ENCODE measurements around the gene PTPN4.
"Not testable (repeated sequence)": the region's sequence is repeated elsewhere in the genome, so short reads cannot be mapped to it uniquely, and the experiment has no call there.

The PTPN4 gene

DNA sequence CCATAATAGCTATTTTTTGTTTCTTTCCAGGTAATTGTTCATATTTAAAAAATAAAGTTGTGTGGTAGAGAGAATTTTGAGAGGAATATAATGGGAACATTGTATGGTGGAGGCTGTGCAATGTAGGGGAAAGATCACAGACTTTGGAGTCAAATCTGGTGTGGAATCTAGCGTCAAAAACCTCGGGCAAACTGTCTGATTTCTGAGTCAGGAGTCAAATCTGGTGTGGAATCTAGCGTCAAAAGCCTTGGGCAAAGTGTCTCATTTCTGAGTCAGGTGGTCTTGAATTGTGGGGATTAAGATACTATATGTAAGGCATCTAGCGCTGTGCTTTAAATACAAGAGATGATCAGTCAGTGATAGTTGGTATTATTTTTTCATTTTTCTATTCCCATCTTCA, 5.1 kb downstream of the PTPN4 start:
- DNase-seq (ENCODE audit: low read depth in 2 of 2), result no peak

DNA sequence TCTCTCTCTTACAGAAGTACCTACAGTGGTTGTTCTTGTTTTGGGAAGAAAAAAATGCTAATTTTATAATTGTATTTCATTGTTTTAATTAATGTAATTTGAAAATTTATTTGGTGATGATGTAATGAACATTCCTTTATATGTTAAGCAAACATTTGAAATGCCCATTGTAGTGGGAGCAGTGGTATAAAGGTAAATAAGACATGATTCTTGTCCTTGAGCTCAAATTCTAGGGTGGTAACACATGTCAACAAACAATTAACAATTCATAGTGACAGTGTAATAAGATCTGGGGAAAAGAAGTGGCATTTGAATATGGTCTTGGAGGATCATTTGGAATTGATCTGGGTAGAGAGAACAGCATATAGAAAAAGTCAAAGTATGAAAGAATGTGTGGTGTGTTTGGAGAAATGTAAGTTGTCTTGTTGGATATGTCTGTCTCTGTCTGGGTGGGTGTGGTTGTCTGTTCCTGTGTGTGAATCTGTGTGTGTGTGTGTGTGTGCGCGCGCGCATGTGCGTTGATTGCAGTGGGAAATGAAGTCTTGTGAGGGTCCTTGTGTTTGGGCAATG, 5.8 kb downstream of the PTPN4 start:
- no peak for DNase-seq (ENCODE audit: low read depth in 2 of 2)

DNA sequence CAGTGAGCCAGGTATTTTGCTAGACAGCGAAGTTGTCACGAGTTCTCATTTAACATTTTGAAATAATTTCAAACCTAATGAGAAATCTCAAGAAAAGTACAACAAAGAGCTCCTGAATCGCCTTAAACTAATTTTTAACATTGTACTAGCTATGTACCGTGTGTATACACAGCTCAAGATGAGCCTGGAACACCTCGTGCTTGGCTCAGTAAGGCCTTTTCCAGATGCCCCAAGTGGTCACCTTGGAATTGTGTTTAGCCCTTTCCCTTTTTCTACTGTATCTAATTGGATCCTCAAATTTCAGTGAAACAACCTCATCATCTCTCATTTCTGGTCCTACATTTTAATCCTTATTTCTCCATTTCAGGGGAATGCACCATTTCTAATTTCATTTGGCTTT, 7.2 kb downstream of the PTPN4 start:
- DNase-seq (ENCODE audit: low read depth in 2 of 2), result no peak

DNA sequence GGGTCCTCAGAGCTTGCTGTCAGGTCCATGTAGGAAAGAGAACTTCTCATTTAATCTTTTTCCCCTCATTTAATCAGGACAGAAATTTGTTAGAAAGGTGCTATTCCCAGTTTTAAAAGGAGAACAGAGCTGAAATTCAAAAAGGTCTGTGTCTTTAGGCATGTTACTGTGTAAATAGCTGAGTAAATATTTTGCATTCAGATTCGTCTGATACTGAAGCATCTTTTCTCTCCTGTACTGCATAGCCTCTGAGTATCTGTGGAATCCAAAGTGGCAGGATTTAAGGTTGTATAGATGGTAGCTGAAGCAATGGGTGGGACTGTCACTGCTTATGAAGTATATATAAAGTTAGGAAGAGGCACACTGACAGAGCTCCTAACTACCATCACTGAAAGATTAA, 9.0 kb downstream of the PTPN4 start:
- DNase-seq (ENCODE audit: low read depth in 2 of 2), result no peak

DNA sequence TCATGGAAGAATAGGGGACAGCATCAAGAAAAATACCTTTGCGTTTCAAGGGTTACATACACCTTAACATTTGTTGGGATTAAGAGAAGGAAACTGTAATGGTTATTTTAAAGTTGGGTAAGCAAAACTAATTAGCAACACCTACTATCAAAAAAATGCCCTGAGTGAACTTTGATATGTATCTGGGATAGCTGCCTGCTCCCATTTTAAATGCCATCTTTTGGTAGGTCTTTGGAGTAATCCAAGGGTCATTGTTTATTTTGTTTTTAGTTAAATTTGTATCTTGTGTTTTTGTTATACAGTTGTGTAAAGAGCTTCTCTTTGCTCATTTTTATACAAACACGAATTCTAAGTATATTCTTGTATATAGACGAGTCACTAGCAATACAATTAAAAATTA, 9.9 kb downstream of the PTPN4 start:
- DNase-seq (ENCODE audit: low read depth in 2 of 2), result no peak

DNA sequence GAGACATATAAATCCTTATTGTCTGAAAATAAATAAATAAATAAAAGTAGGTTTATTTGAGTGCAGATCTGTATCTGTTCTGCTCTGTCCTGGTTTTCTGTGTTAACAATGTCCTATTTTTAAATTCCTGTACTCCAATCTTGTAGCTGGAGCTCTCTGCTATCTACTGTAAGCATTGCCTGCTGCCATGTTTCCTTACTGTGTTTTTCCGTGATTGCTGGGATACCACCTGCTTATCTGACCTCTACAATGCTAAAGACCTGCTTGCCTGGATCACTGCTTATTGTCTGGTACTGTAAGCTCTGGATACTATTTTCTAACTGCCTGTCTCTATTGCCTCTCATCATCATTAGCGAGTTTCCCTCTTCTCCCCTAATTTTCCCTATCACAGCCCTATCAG, 11.6 kb downstream of the PTPN4 start:
- DNase-seq (ENCODE audit: low read depth in 2 of 2), result no peak

DNA sequence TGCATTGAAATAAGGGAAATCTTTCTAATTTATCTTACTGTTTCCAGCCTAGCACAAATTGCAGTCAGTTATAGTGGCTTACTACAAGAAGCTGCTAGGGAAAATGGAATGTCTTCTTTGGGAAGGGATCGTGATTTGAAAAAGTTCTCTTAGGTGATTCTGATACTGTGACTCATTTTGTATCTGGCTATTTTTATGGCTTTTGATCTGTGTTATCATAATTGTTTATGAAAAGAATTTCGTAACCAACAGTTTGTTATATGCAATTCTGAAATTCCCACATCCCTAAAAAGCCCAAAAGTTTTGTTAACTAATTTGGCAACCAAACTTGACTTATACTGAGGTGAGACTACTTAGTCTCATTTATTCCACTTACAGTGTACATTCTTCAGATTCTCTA, 12.4 kb downstream of the PTPN4 start:
- DNase-seq (ENCODE audit: low read depth in 2 of 2), result no peak

DNA sequence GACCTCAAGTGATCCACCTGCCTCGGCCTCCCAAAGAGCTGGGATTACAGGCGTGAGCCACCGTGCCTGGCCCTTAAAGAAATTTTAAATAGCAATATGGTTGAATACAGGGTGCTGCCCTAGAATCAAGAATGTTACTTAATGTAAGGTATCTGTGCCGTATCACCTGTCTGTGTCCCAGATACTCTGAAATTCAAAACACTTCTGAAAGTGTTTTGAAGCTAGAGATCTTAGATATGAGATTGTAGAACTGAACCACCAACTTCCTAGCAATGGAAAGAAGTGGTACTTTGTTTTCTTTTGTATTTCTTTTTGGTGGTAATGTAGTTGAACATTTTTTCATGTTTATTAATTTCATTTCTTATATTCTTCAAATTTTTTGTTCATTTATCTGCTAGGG, 13.0 kb downstream of the PTPN4 start:
- no peak for DNase-seq (ENCODE audit: low read depth in 2 of 2)

DNA sequence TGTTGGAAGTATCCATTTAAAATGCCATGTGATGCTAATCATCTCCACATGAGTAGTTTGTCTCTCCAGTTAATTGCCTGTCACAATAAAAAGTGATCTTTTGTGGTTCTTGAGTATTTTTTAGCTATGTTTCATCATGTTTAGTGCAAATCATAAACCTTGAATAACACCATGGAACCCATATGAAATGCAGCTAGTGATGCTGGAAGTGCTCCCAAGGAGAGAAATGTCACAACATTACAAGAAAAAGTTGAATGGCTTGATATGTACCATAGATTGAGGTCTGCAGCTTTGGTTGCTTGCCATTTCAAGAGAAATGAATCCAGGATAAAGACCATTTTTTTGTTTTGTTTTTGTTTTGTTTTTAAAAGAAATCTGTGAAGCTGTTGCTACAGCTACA, 14.3 kb downstream of the PTPN4 start:
- DNase-seq (ENCODE audit: low read depth in 2 of 2), result no peak

DNA sequence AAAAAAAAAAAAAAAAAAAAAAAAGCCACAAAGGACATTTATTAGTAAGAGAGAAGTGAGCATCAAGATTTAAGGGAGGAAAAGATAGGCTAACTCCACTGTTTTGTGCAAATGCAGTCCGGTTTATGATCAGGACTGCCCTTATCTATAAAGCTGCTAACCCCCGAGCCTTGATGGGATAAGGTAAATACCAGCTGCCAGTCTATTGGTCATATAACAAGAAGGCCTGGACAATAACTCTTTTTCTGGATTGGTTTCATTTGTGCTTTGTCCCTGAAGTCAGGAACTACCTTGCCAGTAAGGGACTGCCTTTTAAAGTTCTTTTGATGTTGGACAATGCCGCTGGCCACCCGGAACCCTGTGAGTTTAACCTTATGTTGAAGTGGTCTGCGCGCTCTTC, 15.4 kb downstream of the PTPN4 start:
- DNase-seq (ENCODE audit: low read depth in 2 of 2), result no peak

DNA sequence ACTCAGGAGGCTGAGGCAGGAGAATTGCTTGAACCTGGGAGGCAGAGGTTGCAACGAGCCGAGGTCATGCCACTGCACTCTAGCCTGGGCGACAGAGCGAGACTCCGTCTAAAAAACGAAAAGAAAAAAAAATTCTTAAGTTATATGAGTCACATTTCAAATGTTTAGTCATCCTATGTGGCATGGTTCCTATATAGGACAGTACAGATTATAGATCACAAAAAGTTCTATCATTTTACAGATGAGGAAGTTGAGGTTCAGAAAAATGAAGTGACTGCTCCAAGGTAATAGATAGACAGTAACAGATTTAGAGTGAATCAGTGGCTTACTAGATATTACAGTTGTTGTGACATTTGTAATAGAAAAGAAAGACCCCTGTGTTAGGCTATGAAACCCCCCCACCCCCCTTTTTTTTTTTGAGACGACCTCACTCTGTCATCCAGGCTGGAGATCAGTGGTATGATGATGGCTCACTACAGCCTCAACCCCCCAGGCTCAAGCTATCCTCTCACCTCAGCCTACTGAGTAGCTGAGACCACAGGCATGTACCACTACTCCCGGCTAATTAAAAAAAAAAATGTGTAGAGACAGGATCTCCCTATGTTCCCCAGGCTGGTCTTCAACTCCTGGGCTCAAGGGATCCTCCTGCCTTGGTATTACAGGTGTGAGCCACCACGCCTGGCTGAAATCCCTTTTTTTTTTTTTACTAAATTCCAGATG, 22.7 kb downstream of the PTPN4 start:
- no peak for DNase-seq (ENCODE audit: low read depth in 2 of 2)

DNA sequence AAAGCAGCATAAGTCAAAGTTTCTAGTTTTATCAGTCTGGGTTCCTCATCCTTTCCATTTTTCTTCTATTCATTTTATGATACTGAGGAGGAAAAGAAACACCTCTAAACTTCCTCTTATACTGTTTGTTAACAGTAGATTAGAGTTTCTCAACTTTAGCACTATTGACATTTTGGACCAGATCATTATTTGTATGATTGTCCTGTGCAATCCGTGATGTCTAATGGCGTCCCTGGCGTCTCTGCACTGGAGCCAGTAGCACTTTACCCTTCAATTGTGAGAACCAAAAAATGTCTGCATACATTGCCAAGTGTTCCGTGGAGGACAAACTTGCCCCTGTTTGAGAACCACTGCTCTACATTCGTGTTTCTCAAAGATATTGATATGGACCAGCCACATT, 25.2 kb downstream of the PTPN4 start:
- no peak for DNase-seq (ENCODE audit: low read depth in 2 of 2)

DNA sequence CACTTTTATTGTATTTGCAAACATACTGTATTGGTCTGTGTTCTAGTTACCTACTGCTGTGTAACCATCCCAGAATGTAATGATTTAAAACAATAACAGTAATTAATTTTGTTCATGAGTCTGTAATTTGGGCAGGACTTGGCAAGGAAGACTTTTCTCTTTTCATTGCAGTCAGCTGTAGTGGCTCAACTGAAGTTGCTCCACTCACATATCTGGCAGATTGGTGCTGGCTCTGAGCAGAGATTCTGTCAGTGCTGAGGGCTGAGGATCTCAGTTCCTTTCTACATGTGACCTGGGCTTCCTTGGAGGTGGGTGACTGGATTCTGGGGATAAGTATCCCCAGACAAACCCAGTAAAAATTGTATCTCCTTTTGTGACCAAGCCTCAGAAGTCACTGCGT, 26.6 kb downstream of the PTPN4 start:
- DNase-seq (ENCODE audit: low read depth in 2 of 2), result no peak

DNA sequence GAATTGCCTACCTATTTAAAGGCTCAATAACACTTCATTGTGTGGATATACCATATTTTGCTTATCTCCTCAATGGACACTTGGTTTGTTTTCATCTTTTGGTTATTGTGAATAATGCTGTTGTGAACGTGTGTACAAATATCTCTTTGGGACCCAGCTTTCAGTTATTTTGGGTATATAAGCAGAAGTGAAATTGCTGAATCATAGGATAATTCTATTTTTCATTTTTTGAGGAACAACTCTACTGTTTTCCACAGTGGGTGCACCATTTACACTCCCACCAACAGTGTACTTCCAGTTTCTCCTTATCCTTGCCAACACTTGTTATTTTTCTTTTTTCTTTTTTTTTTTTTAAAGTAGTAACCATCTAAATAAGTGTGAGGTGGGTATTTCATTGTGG, 29.0 kb downstream of the PTPN4 start:
- no peak for DNase-seq (ENCODE audit: low read depth in 2 of 2)

DNA sequence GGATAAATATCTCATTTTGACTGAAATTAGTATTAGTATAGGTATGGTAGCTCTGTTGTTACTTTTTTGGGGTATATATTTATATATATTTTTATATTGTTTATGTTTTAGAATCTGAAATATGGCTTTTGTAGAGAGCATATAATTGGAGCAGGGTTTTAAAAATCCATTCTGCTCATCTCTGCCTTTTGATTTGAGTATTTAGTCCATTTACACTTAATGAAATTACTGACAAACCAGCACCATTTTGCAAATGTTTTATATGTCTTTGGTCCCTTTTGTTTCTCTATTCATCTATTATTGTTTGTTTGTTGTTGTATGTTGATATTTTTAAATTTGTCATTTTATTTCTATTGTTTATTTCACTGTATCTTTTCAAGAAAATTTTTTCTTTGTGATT, 30.7 kb downstream of the PTPN4 start:
- DNase-seq (ENCODE audit: low read depth in 2 of 2), result no peak

DNA sequence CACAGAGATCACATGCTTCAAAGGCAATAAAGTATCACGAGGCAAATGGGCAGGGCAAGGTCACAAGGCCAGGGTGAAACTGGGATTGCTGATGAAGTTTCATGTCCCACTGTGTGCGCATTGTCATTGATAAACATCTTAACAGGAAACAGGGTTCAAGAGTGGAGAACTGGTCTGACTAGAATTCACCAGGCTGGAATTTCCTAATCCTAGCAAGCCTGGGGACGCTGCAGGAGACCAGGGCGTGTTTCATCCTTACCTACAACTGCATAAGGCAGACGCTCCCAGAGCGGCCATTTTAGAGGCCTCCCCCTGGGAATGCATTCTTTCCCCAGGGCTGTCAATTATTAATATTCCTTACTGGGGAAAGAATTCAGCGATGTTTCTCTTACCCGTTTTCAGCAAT, 33.2 kb downstream of the PTPN4 start:
- no peak for DNase-seq (ENCODE audit: low read depth in 2 of 2)

DNA sequence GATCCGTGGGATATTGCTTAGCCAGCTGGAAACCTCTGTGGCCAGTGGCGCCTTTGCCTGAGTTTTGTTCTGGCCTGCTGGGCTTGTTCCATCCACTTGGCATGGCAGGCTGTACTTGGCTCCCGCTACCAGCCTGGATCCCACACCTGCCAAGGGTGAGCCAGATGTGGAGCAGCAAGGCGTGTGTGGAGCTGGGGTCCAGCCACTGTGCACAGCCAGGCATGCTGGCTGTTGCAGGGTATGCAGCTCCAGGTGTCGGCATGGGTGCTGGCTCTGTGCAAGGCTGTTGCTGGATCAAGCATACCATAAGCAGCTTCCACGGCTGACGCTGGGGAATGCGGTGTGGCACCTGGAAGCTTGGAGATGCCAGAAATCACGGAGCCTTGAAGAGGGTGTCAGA, 34.5 kb downstream of the PTPN4 start:
- no peak for DNase-seq (ENCODE audit: low read depth in 2 of 2)

DNA sequence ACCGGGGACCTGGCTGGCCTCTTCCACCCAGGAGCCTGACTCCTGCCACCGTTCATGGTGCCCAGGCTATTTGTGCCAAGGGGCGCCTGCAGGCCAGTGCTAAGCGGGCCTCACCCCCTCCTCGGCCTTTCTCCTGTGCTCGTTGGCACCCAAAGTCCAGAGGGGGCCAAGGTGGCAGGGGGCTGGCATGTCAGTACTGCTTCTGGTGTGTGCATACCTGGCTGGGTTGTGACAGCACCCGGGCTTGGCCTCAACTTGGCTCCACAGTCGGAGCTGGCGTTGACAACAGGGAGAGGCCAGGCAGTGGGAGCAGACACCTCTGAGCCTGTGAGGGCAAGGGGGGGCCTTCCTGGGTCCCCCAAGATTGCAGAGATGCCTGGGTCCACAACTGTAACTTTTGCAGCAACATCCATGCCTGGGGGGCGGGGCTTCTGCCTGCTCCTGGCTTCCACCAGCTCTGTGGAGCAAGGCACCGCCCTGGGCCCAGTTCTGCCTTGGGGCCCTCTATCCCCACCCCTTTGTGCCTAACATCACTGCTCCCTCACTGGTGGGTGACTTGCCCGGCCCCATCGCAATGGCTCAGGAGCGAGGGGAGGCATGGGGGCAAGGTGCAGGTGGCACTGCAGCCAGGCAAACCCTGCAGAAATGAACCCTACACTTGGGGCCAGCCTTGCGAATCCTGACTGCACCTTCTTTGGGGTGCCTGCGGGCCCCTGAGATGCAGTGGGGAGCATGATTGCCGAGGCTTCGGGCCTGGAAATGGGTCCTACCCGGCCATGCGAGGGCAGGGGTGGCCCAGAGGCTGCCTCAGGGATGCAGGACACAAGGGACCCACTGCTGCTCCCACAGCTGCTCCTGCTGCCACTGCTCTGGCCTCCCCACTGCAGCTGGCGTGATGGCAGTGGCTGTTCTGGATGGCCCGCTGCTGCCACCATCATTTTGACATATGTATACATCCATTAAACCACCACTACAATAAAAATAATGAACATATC, 35.9 kb downstream of the PTPN4 start:
- DNase-seq (ENCODE audit: low read depth in 2 of 2), result no peak

DNA sequence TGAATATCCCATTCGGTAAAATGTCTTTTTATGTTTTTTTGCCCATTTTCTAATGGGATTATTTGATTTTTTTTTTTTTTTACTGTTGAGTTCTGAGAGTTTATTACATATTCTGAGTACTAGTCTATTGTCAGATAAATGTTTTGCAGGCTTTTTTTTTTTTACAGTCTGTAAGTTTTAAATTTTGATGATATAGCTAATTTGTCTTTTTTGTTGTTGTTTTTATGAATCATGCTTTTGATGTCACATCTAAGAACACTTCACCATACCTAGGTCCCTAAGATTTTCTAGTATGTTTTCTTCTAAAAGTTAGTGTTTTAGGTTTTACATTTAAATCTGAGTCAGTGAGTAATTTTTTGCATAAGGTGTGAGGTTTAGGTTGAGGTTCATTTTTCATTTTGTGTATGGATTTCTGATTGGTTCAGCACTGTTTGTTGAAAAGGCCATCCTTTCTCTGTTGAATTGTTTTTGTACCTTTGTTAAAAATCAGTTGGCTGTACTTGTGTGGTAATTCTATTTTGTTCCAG, 40.7 kb downstream of the PTPN4 start:
- no peak for DNase-seq (ENCODE audit: low read depth in 2 of 2)

DNA sequence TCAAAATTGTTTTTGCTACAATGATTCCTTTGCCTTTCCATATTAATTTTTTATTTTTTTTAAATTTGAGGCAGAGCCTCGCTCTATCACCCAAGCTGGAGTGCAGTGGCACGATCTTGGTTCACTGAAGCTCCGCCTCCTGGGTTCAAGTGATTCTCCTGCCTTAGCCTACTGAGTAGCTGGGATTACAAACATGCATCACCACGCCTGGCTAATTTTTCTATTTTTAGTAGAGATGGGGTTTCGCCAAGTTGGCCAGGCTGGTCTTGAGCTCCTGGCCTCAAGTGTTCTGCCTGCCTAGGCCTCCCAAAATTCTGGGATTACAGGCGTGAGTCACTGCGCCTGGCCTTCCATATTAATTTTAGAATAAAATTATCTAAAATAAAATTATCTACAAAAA, 41.3 kb downstream of the PTPN4 start:
- no peak for DNase-seq (ENCODE audit: low read depth in 2 of 2)

DNA sequence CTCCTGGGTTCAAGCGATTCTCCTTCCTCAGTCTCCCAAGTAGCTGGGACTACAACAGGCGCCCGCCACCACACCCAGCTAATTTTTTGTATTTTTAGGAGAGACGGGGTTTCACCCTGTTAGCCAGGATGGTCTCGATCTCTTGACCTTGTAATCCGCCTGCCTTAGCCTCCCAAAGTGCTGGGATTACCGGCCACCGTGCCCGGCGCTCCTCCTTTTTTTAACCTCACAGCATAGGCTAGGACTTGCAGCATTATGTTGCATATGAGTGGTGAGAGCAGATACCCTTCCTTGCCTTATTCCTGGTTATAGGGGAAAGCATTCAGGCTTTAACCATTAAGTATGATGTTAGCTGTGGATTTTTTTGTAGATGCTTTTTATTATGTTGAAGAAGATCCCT, 42.3 kb downstream of the PTPN4 start:
- not testable (repeated sequence) for DNase-seq (ENCODE audit: low read depth in 2 of 2)

DNA sequence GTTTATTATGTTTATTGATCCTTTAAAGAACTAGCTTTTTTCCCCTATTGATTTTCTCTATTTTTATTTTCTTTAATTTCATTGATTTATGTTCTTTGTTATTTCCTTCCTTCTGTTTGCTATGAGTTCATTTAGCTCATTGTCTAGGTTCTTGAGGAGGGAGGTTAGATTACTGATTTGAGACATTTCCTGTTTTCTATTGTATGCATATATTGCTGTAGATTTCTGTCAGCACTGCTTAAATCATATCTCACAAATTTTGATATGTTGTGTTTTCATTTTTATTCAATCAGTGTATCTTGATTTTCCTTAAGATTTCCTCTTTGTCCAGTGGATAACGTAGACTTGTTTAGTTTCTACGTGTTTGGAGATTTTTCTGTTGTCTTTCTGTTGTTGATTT, 43.4 kb downstream of the PTPN4 start:
- DNase-seq (ENCODE audit: low read depth in 2 of 2), result no peak

DNA sequence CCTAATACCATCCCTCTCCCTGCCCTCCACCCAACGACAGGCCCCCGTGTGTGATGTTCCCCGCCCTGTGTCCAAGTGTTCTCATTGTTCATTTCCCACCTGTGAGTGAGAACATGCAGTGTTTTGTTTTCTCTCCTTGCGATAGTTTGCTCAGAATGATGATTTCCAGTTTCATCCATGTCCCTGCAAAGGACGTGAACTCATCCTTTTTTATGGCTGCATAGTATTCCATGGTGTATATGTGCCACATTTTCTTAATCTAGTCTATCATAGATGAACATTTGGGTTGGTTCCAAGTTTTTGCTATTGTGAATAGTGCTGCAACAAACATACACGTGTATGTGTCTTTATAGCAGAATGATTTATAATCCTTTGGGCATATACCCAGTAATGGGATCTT, 44.7 kb downstream of the PTPN4 start:
- DNase-seq (ENCODE audit: low read depth in 2 of 2), result not testable (repeated sequence)

Measured in stimulated activated CD8-positive, alpha-beta memory T cell treated with anti-CD3 and anti-CD28 coated beads, Interleukin-2, amount 100 ng/mL, for 48 hours (primary cell).